ENCODE measurements around the gene KCNT2.

Gene KCNT2

GRCh38 chr1:196387766-196388165 is 220.5 kb downstream of the KCNT2 start:
- no peak for DNase-seq

GRCh38 chr1:196385109-196385508 is 223.1 kb downstream of the KCNT2 start:
- no peak for DNase-seq

- DNase-seq, result no peak
Measured at GRCh38 chr1:196382383-196382782, 225.9 kb downstream of the KCNT2 start.

- no peak for DNase-seq
Measured at GRCh38 chr1:196381544-196381943, 226.7 kb downstream of the KCNT2 start.

GRCh38 chr1:196380316-196380715 is 227.9 kb downstream of the KCNT2 start:
- no peak for DNase-seq

- no peak for DNase-seq
Measured at GRCh38 chr1:196377811-196378210, 230.4 kb downstream of the KCNT2 start.

- DNase-seq, result no peak
Measured at GRCh38 chr1:196376630-196377328, 231.5 kb downstream of the KCNT2 start.

- no peak for DNase-seq
Measured at GRCh38 chr1:196373798-196374197, 234.4 kb downstream of the KCNT2 start.

- DNase-seq, result no peak
Measured at GRCh38 chr1:196372896-196373536, 235.2 kb downstream of the KCNT2 start.

- no peak for DNase-seq
Measured at GRCh38 chr1:196367838-196368237, 240.4 kb downstream of the KCNT2 start.

- no peak for DNase-seq
Measured at GRCh38 chr1:196366817-196367495, 241.3 kb downstream of the KCNT2 start.

- DNase-seq, result no peak
Measured at GRCh38 chr1:196361112-196361714, 247.0 kb downstream of the KCNT2 start.

- DNase-seq, result no peak
Measured at GRCh38 chr1:196357913-196358312, 250.3 kb downstream of the KCNT2 start.

- DNase-seq, result no peak
Measured at GRCh38 chr1:196355206-196355786, 252.9 kb downstream of the KCNT2 start.

GRCh38 chr1:196344453-196344852 is 263.8 kb downstream of the KCNT2 start:
- DNase-seq, result no peak

- DNase-seq, result no peak
Measured at GRCh38 chr1:196324345-196324744, 283.9 kb downstream of the KCNT2 start.

GRCh38 chr1:196323869-196324268 is 284.4 kb downstream of the KCNT2 start:
- DNase-seq, result no peak

- no peak for DNase-seq
Measured at GRCh38 chr1:196319301-196319700, 288.9 kb downstream of the KCNT2 start.

- DNase-seq, result no peak
Measured at GRCh38 chr1:196317535-196318522, 290.4 kb downstream of the KCNT2 start.

GRCh38 chr1:196312739-196313138 is 295.5 kb downstream of the KCNT2 start:
- DNase-seq, result no peak

- DNase-seq, result no peak
Measured at GRCh38 chr1:196309386-196309785, 298.9 kb downstream of the KCNT2 start.

- DNase-seq, result no peak
Measured at GRCh38 chr1:196308176-196308575, 300.1 kb downstream of the KCNT2 start.
